GM18951 (cell line): ENCODE results near the gene NBPF1.

Source experiments
- POLR2A ChIP-seq: IDR thresholded peaks from 4 replicates; pipeline ENCODE4 v1.6.1; 2011; ENCODE audit warnings: mild to moderate bottlenecking; ENCODE audit not compliant: insufficient read length, insufficient read depth; ENCODE audit errors: extremely low read depth
- in situ Hi-C: fragments of 300-500 bp; cut with MboI; formaldehyde crosslinking; loops from one replicate; pipeline ENCODE4 v1.12.0; 2022; ENCODE audit warnings: low sequenced_read_pairs, mixed read lengths, inconsistent platforms; ENCODE audit not compliant: unreplicated experiment

NBPF1 gene

GRCh38 chr1:16618719-16619118, 5.4 kb upstream of the NBPF1 start:
- in situ Hi-C loops = loop anchor here (25.0 kb wide), 1 partner anchor 94 kb away; no protein-coding TSS in a partner anchor
- TF ChIP-seq POLR2A = no peak

GRCh38 chr1:16617778-16618580, 4.6 kb upstream of the NBPF1 start:
- in situ Hi-C loops = loop anchor here (25.0 kb wide), 1 partner anchor 94 kb away; no protein-coding TSS in a partner anchor
- no peak for TF ChIP-seq POLR2A

GRCh38 chr1:16617114-16617631, 3.8 kb upstream of the NBPF1 start:
- TF ChIP-seq POLR2A = no peak
- in situ Hi-C loops = loop anchor here (25.0 kb wide), 1 partner anchor 95 kb away; no protein-coding TSS in a partner anchor

- in situ Hi-C loops = loop anchor here (25.0 kb wide), 1 partner anchor 97 kb away; no protein-coding TSS in a partner anchor
- no peak for TF ChIP-seq POLR2A
These were observed 2.2 kb upstream of the NBPF1 start for GRCh38 chr1:16615253-16616252.

GRCh38 chr1:16614361-16615252, 1.2 kb upstream of the NBPF1 start:
- in situ Hi-C loops = loop anchor here (25.0 kb wide), 1 partner anchor 98 kb away; no protein-coding TSS in a partner anchor
- no peak for TF ChIP-seq POLR2A

GRCh38 chr1:16612332-16613172, 812 bp downstream of the NBPF1 start:
- in situ Hi-C loops = loop anchor here (25.0 kb wide), 1 partner anchor 100 kb away; no protein-coding TSS in a partner anchor
- no peak for TF ChIP-seq POLR2A

GRCh38 chr1:16611981-16612331, 1.4 kb downstream of the NBPF1 start:
- in situ Hi-C loops = loop anchor here (25.0 kb wide), 1 partner anchor 100 kb away; no protein-coding TSS in a partner anchor

GRCh38 chr1:16611164-16611563, 2.2 kb downstream of the NBPF1 start:
- in situ Hi-C loops = loop anchor here (25.0 kb wide), 1 partner anchor 101 kb away; no protein-coding TSS in a partner anchor

- in situ Hi-C loops = loop anchor here (25.0 kb wide), 1 partner anchor 102 kb away; no protein-coding TSS in a partner anchor
These were observed 2.8 kb downstream of the NBPF1 start for GRCh38 chr1:16610553-16610952.

- in situ Hi-C loops = loop anchor here (25.0 kb wide), 1 partner anchor 103 kb away; no protein-coding TSS in a partner anchor
These were observed 3.6 kb downstream of the NBPF1 start for GRCh38 chr1:16609761-16610160.

GRCh38 chr1:16608838-16609560, 4.4 kb downstream of the NBPF1 start:
- in situ Hi-C loops = loop anchor here (25.0 kb wide), 1 partner anchor 103 kb away; no protein-coding TSS in a partner anchor
- TF ChIP-seq POLR2A = no peak

- in situ Hi-C loops = loop anchor here (25.0 kb wide), 1 partner anchor 104 kb away; no protein-coding TSS in a partner anchor
These were observed 5.2 kb downstream of the NBPF1 start for GRCh38 chr1:16607853-16608815.
